OCI-LY1 (cell line): ENCODE data around the gene UBXN10.

Source experiments
- H2AFZ ChIP-seq: fragments of 200-600 bp; sonication (generic), shearing (Covaris generic); 2 replicates; pipeline ENCODE4 v1.6.0; 2014; ENCODE audit warnings: antibody characterized with exemption, mild to moderate bottlenecking, low read length
- H3F3A ChIP-seq: fragments of 200-600 bp; sonication (generic), shearing (Covaris generic); 2 replicates; pipeline ENCODE4 v1.6.0; 2014; ENCODE audit warnings: mild to moderate bottlenecking, antibody characterized with exemption, low read length, moderate library complexity; ENCODE audit not compliant: insufficient read depth
- H3K27ac ChIP-seq: fragments of 200-600 bp; sonication (generic); 2 replicates; pipeline ENCODE4 v1.5.1; 2014; ENCODE audit warnings: low read length, mixed run types, mild to moderate bottlenecking, low read depth; ENCODE audit not compliant: poor library complexity, severe bottlenecking
- H3K27me3 ChIP-seq: fragments of 200-600 bp; sonication (generic); 2 replicates; pipeline ENCODE4 v1.6.0; 2014; ENCODE audit warnings: antibody characterized with exemption, mild to moderate bottlenecking, low read length, moderate library complexity; ENCODE audit not compliant: insufficient read depth
- H3K36me3 ChIP-seq: fragments of 200-600 bp; sonication (generic); 2 replicates; pipeline ENCODE4 v1.6.1; 2014; ENCODE audit warnings: mild to moderate bottlenecking, antibody characterized with exemption, low read length, moderate library complexity, mixed read lengths; ENCODE audit not compliant: insufficient read depth
- H3K4me1 ChIP-seq: fragments of 200-600 bp; sonication (generic); 2 replicates; pipeline ENCODE4 v1.5.1; 2014; ENCODE audit warnings: mild to moderate bottlenecking, low read length, moderate library complexity; ENCODE audit not compliant: insufficient read depth, severe bottlenecking
- H3K4me2 ChIP-seq: fragments of 200-600 bp; sonication (generic), shearing (Covaris generic); 2 replicates; pipeline ENCODE4 v1.6.1; 2014; ENCODE audit warnings: low read length
- H3K4me3 ChIP-seq: fragments of 200-600 bp; sonication (generic); 2 replicates; pipeline ENCODE4 v1.5.1; 2014; ENCODE audit warnings: low read length, low read depth, mild to moderate bottlenecking, mixed read lengths; ENCODE audit not compliant: poor library complexity, severe bottlenecking
- H3K79me2 ChIP-seq: fragments of 200-600 bp; shearing (Covaris generic); 2 replicates; pipeline ENCODE4 v1.6.1; 2016; ENCODE audit warnings: mixed run types, low read length, mixed read lengths; ENCODE audit not compliant: insufficient read depth
- H3K9ac ChIP-seq: fragments of 200-600 bp; sonication (generic), shearing (Covaris generic); 2 replicates; pipeline ENCODE4 v1.6.1; 2014; ENCODE audit warnings: mild to moderate bottlenecking, low read length, mixed read lengths
- H3K9me2 ChIP-seq: fragments of 200-600 bp; sonication (generic), shearing (Covaris generic); 2 replicates; pipeline ENCODE4 v1.6.1; 2014; ENCODE audit warnings: low read depth, mild to moderate bottlenecking, low read length, mixed read lengths
- H3K9me3 ChIP-seq: fragments of 200-600 bp; shearing (Covaris generic); 2 replicates; pipeline ENCODE4 v1.6.1; 2014; ENCODE audit warnings: low read length, mixed read lengths
- H4K20me1 ChIP-seq: fragments of 200-600 bp; sonication (generic), shearing (Covaris generic); 2 replicates; pipeline ENCODE4 v1.6.0; 2016; ENCODE audit warnings: mild to moderate bottlenecking, low read length; ENCODE audit not compliant: insufficient read depth
- EZH2 ChIP-seq: fragments of 200-600 bp; sonication (generic), shearing (Covaris generic); IDR thresholded peaks from 2 replicates; pipeline ENCODE4 v1.8.0; 2017; ENCODE audit warnings: borderline replicate concordance, mixed run types, mild to moderate bottlenecking, antibody characterized with exemption, low read length, moderate library complexity, mixed read lengths
- TF ChIP-seq, protein P1 (sequence below): fragments of 200-600 bp; sonication (generic), shearing (Covaris generic); IDR thresholded peaks from 2 replicates; pipeline ENCODE4 v1.5.1; 2017; ENCODE audit warnings: mild to moderate bottlenecking, antibody characterized with exemption, low read length, moderate library complexity, mixed read lengths

Gene UBXN10

GRCh38 chr1:20137604-20138003, 48.3 kb upstream of the UBXN10 start:
- Histone ChIP-seq H3K4me1 (no peaks in the 10 kb centered on the region), H3K79me2 (no peaks in the 10 kb centered on the region), H3K9me2 (no peaks in the 10 kb centered on the region), H2AFZ (no peak overlapping the region), H3K9ac (no peak overlapping the region), H3F3A (no peaks in the 10 kb centered on the region), H3K9me3 (no peaks in the 10 kb centered on the region), H3K4me2 (no peak overlapping the region), H3K27me3 (no peaks in the 10 kb centered on the region), H3K4me3 (no peak overlapping the region), H3K36me3 (no peaks in the 10 kb centered on the region), H4K20me1 (no peaks in the 10 kb centered on the region), H3K27ac (no peak overlapping the region)
- TF ChIP-seq, protein P1, sequence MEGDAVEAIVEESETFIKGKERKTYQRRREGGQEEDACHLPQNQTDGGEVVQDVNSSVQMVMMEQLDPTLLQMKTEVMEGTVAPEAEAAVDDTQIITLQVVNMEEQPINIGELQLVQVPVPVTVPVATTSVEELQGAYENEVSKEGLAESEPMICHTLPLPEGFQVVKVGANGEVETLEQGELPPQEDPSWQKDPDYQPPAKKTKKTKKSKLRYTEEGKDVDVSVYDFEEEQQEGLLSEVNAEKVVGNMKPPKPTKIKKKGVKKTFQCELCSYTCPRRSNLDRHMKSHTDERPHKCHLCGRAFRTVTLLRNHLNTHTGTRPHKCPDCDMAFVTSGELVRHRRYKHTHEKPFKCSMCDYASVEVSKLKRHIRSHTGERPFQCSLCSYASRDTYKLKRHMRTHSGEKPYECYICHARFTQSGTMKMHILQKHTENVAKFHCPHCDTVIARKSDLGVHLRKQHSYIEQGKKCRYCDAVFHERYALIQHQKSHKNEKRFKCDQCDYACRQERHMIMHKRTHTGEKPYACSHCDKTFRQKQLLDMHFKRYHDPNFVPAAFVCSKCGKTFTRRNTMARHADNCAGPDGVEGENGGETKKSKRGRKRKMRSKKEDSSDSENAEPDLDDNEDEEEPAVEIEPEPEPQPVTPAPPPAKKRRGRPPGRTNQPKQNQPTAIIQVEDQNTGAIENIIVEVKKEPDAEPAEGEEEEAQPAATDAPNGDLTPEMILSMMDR: no peak
- no peak for TF ChIP-seq EZH2

- no peaks in the 10 kb centered on the region for H3F3A ChIP-seq
- H3K4me3 ChIP-seq: no peak overlapping the region
- H2AFZ ChIP-seq: no peak overlapping the region
- H3K4me2 ChIP-seq: no peak overlapping the region
- H3K9ac ChIP-seq: no peak overlapping the region
- H3K9me3 ChIP-seq: no peaks in the 10 kb centered on the region
- no peaks in the 10 kb centered on the region for H4K20me1 ChIP-seq
- no peaks in the 10 kb centered on the region for H3K9me2 ChIP-seq
- no peaks in the 10 kb centered on the region for H3K36me3 ChIP-seq
- H3K27ac ChIP-seq: no peak overlapping the region
- no peaks in the 10 kb centered on the region for H3K4me1 ChIP-seq
- no peaks in the 10 kb centered on the region for H3K79me2 ChIP-seq
- no peak for TF ChIP-seq EZH2
- TF ChIP-seq, protein P1: no peak
- H3K27me3 ChIP-seq: no peaks in the 10 kb centered on the region
These were observed 47.5 kb upstream of the UBXN10 start for GRCh38 chr1:20138346-20138745.

DNA sequence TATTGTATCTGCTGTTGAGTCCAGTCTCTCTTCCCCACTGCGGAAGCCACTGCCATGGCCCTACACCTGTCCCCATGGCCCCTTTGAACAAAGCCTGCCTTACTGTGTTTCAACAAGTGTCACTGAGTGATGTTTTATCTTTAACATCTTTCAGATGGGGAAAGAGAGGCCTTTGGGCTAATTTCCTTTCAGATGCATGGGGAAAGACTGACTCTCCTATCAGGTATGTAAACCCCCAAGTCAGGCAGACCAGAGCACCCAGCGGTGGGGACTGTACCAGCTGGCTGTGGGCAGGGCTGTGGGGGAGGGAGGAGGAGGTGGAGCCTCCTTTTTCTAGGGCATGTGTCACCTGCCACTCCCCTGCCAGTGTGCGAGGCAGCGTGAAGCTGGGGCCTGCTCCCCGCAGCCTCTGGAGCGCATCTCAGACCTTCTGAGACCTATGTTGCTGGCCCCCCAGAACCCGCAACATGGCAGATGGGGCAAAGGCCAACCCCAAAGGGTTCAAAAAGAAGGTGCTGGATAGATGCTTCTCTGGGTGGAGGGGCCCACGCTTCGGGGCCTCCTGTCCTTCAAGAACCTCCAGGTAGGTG, 46.8 kb upstream of the UBXN10 start, which contains the start of gene PLA2G2F:
Gene PLA2G2F, plus strand, starts transcription at position 363 of the 590 bp plus-strand sequence. Its CDS starts 105 bp downstream, at position 468.
- TF ChIP-seq, protein P1: no peak
- TF ChIP-seq EZH2: no peak
- Histone ChIP-seq H3K9me3 (no peaks in the 10 kb centered on the region), H2AFZ (no peak within 1 kb of the TSS), H3K9me2 (no peaks in the 10 kb centered on the region), H3K79me2 (no peaks in the 10 kb centered on the region), H3K4me2 (no peak within 1 kb of the TSS), H3K9ac (no peak within 1 kb of the TSS), H4K20me1 (no peaks in the 10 kb centered on the region), H3K27me3 (no peaks in the 10 kb centered on the region), H3K36me3 (no peaks in the 10 kb centered on the region), H3K4me3 (no peak within 1 kb of the TSS), H3K27ac (no peak within 1 kb of the TSS), H3F3A (no peaks in the 10 kb centered on the region), H3K4me1 (no peaks in the 10 kb centered on the region)
